IMR-90 (cell line): Measurements from ENCODE around the gene NCAM1. TPM values are rescaled to one million over a fixed set of nuclear protein-coding genes. Genes with fewer than 3 reads are reported as not detected.

ENCODE experiments used
- ATAC-seq: fragments of 200-7000 bp; cut with Tn5 transposase; 2 replicates; pipeline ENCODE4 v1.9.1; 2020; ENCODE audit warnings: low read depth, mild to moderate bottlenecking, moderate library complexity
- BruUV-seq: library from RNA; stranded (reverse); fragments of 400-500 nt; replicated peaks from 2 replicates; lab custom pipeline; 2021; lab: Mats Ljungman, UMichigan
- CTCF ChIA-PET: fragments of 300-600 bp; formaldehyde crosslinking; extraction: SDS; loops from one replicate; lab custom pipeline; 2021; ENCODE audit warnings: antibody characterized with exemption; lab: Yijun Ruan, JAX
- POLR2A ChIA-PET: fragments of 300-600 bp; sonication (Branson Sonifier 250); formaldehyde crosslinking; loops from one replicate; lab custom pipeline; 2022; ENCODE audit warnings: antibody characterized with exemption; ENCODE audit not compliant: unreplicated experiment; lab: Charles Lee
- DNase-seq: peaks from one replicate; pipeline ENCODE4 v3.0.0; 2013
- H2AFZ ChIP-seq: replicated peaks from 2 replicates; pipeline ENCODE3; 2013; ENCODE audit warnings: low read length, mild to moderate bottlenecking; ENCODE audit not compliant: poor library complexity
- H2AK5ac ChIP-seq: 2 replicates; pipeline ENCODE4 v1.6.1; 2013; ENCODE audit warnings: low read depth, low read length, inconsistent platforms
- H2AK9ac ChIP-seq: replicated peaks from 2 replicates; pipeline ENCODE3; 2013; ENCODE audit warnings: mild to moderate bottlenecking, low read depth, low read length, moderate library complexity; ENCODE audit not compliant: poor library complexity
- H2BK120ac ChIP-seq: 2 replicates; pipeline ENCODE4 v1.6.1; 2013; ENCODE audit warnings: low read depth, low read length, inconsistent platforms
- H2BK15ac ChIP-seq: 3 replicates; pipeline ENCODE4 v1.6.1; 2013; ENCODE audit warnings: low read depth, low read length, inconsistent platforms
- H2BK20ac ChIP-seq: 2 replicates; pipeline ENCODE4 v1.6.1; 2013; ENCODE audit warnings: low read depth, mild to moderate bottlenecking, inconsistent platforms, low read length, moderate library complexity
- H2BK5ac ChIP-seq: 2 replicates; pipeline ENCODE4 v1.6.1; 2013; ENCODE audit warnings: mild to moderate bottlenecking, low read depth, low read length, inconsistent platforms; ENCODE audit not compliant: poor library complexity, severe bottlenecking
- H3K14ac ChIP-seq: replicated peaks from 2 replicates; pipeline ENCODE4 v1.6.1; 2013; ENCODE audit warnings: low read depth, low read length, inconsistent platforms
- H3K18ac ChIP-seq: 2 replicates; pipeline ENCODE4 v1.6.1; 2013; ENCODE audit warnings: low read depth, low read length, control low read depth
- H3K23ac ChIP-seq: 2 replicates; pipeline ENCODE4 v1.6.1; 2013; ENCODE audit warnings: low read depth, low read length, inconsistent platforms
- H3K27ac ChIP-seq: 2 replicates; pipeline ENCODE4 v1.5.1; 2013; ENCODE audit warnings: mild to moderate bottlenecking, control low read depth, low read length; ENCODE audit not compliant: insufficient read depth
- H3K27me3 ChIP-seq: 2 replicates; pipeline ENCODE4 v1.6.1; 2013; ENCODE audit warnings: low read length; ENCODE audit not compliant: control insufficient read depth, insufficient read depth
- H3K36me3 ChIP-seq: 2 replicates; pipeline ENCODE4 v1.6.1; 2013; ENCODE audit warnings: low read length, mixed read lengths; ENCODE audit not compliant: control insufficient read depth, insufficient read depth
- H3K4ac ChIP-seq: 2 replicates; pipeline ENCODE4 v1.6.1; 2013; ENCODE audit warnings: low read depth, low read length, inconsistent platforms
- H3K4me1 ChIP-seq: 2 replicates; pipeline ENCODE4 v1.6.1; 2013; ENCODE audit warnings: low read length, mixed read lengths; ENCODE audit not compliant: control insufficient read depth, insufficient read depth
- H3K4me2 ChIP-seq: 2 replicates; pipeline ENCODE4 v1.6.1; 2013; ENCODE audit warnings: low read depth, mild to moderate bottlenecking, control low read depth, low read length, moderate library complexity
- H3K4me3 ChIP-seq: 2 replicates; pipeline ENCODE4 v1.5.1; 2013; ENCODE audit warnings: low read depth, mild to moderate bottlenecking, control low read depth, low read length, moderate library complexity; ENCODE audit not compliant: insufficient read depth
- H3K56ac ChIP-seq: 2 replicates; pipeline ENCODE4 v1.6.1; 2013; ENCODE audit warnings: low read length, inconsistent platforms; ENCODE audit not compliant: insufficient read depth; ENCODE audit errors: extremely low read depth
- H3K79me1 ChIP-seq, 2 experiments: 2 replicates each; pipeline ENCODE4 v1.6.1; 2013; ENCODE audit warnings: low read length in 2 of 2, inconsistent platforms in 1 of 2, low read depth in 1 of 2
- H3K9ac ChIP-seq: 2 replicates; pipeline ENCODE4 v1.6.1; 2013; ENCODE audit warnings: low read depth, low read length, control low read depth
- H3K9me1 ChIP-seq: 2 replicates; pipeline ENCODE4 v1.6.1; 2013; ENCODE audit warnings: low read length, inconsistent platforms; ENCODE audit not compliant: insufficient read depth
- H3K9me3 ChIP-seq: 2 replicates; pipeline ENCODE4 v1.6.1; 2013; ENCODE audit warnings: low read length; ENCODE audit not compliant: control insufficient read depth, insufficient read depth
- H4K20me1 ChIP-seq: 2 replicates; pipeline ENCODE4 v1.6.1; 2013; ENCODE audit warnings: low read length, inconsistent platforms; ENCODE audit not compliant: insufficient read depth
- H4K5ac ChIP-seq: 2 replicates; pipeline ENCODE4 v1.6.1; 2013; ENCODE audit warnings: mild to moderate bottlenecking, low read depth, low read length, control low read depth
- H4K8ac ChIP-seq, 2 experiments: 2 replicates each; pipeline ENCODE4 v1.6.1; 2013; ENCODE audit warnings: low read depth in 2 of 2, low read length in 2 of 2, control low read depth in 1 of 2, inconsistent platforms in 1 of 2
- H4K91ac ChIP-seq: 2 replicates; pipeline ENCODE4 v1.6.1; 2013; ENCODE audit warnings: low read depth, low read length, inconsistent platforms; ENCODE audit not compliant: insufficient read depth
- RAD21 ChIP-seq: IDR thresholded peaks from 2 replicates; pipeline ENCODE4 v1.6.1; 2012; ENCODE audit warnings: low read length, improper control_type of control experiment
- WGBS, 2 experiments: methylation state at CpG; one replicate each; pipeline versions ENCODE4 v1.1.5 to v1.1.7; 2013; ENCODE audit warnings: missing lambda C conversion rate in 2 of 2; ENCODE audit not compliant: insufficient read length in 1 of 2; ENCODE audit errors: extremely low coverage in 2 of 2; 5-methylcytosine and 5-hydroxymethylcytosine counted together
- dilution Hi-C: fragments of 300-500 bp; cut with HindIII; formaldehyde crosslinking; loops from one replicate; pipeline ENCODE4 v1.14.3; 2018; ENCODE audit warnings: low sequenced_read_pairs; ENCODE audit not compliant: unreplicated experiment
- in situ Hi-C: fragments of 300-500 bp; cut with MboI; formaldehyde crosslinking; loops from 3 replicates; pipeline ENCODE4 v1.14.3; 2019; ENCODE audit warnings: low sequenced_read_pairs, inconsistent platforms, mixed read lengths
- intact Hi-C: fragments of 100-400 bp; cut with micrococcal nuclease; formaldehyde crosslinking; loops from 2 replicates; pipeline ENCODE4 v1.10.0; 2022
- polyA plus RNA-seq, 3 experiments: library from polyadenylated mRNA; depleted of rRNA; stranded (reverse); fragments of >200 nt; gene quantifications; 2 replicates each; pipeline ENCODE4 v1.2.3, GENCODE V29; 2012; ENCODE audit warnings: low replicate concordance in 1 of 3
- total RNA-seq: library from RNA; depleted of rRNA; stranded (reverse); fragments of >200 nt; gene quantifications from 2 replicates; pipeline ENCODE4 v1.2.3, GENCODE V29; 2012

Gene NCAM1
- total and polyA plus RNA-seq, 2 of the 4 experiments (the other 2 are of a cell fraction) = 0.09 to 0.18 TPM

- CTCF ChIA-PET = no interaction called here
Observed at GRCh38 chr11:113262594-113262993, 301.4 kb downstream of the NCAM1 start.

More at GRCh38 chr11:113262594-113262993, 301.4 kb downstream of the NCAM1 start:
- Histone ChIP-seq H3K27ac (no peak overlapping the region), H3K56ac (no peak overlapping the region), H3K9me3 (no peaks in the 10 kb centered on the region), H3K36me3 (no peaks in the 10 kb centered on the region), H3K14ac (no peak overlapping the region), H4K20me1 (no peaks in the 10 kb centered on the region), H2AK9ac (no peak overlapping the region), H4K91ac (no peak overlapping the region), H3K18ac (no peak overlapping the region), H2AFZ (no peak overlapping the region), H4K5ac (no peak overlapping the region), H2BK120ac (no peak overlapping the region), H3K4ac (no peak overlapping the region), H2BK20ac (no peak overlapping the region), H2AK5ac (no peak overlapping the region), H4K8ac (no peak overlapping the region), H3K23ac (no peak overlapping the region), H3K9me1 (no peaks in the 10 kb centered on the region), H3K27me3 (no peaks in the 10 kb centered on the region), H3K79me1 (no peaks in the 10 kb centered on the region), H2BK5ac (no peak overlapping the region), H3K4me3 (no peak overlapping the region), H3K4me2 (no peak overlapping the region), H2BK15ac (no peak overlapping the region), H3K9ac (no peak overlapping the region), H3K4me1 (no peaks in the 10 kb centered on the region)
- in situ Hi-C loops = no loop called here
- no peak for TF ChIP-seq RAD21
- no peak for DNase-seq
- intact Hi-C loops = no loop called here
- POLR2A ChIA-PET = no interaction called here
- ATAC-seq = no peak
- BruUV-seq = no TSS peak
- dilution Hi-C loops = no loop called here
- 0% methylated on average over 1 of the region's 2 CpGs; no CpG with 5 or more reads in 1 of the 2 experiments for WGBS, 2 experiments
